Measurements from ENCODE around the gene MCU.

Gene MCU

GRCh38 chr10:72730479-72730878 is 38.5 kb downstream of the MCU start:
- no peak for DNase-seq (ENCODE audit: low read depth)
- no peak overlapping the region for H3K4me3 ChIP-seq (replicated peaks; ENCODE audit: low read depth, low read length)
- no peak for TF ChIP-seq CTCF (IDR thresholded peaks at IDR 0.05; ENCODE audit: low read length, missing control alignments)

- no peak for DNase-seq (ENCODE audit: low read depth)
- no peak for TF ChIP-seq CTCF (IDR thresholded peaks at IDR 0.05; ENCODE audit: low read length, missing control alignments)
Observed at GRCh38 chr10:72731916-72732419, 40.0 kb downstream of the MCU start.

GRCh38 chr10:72732521-72732920 is 40.6 kb downstream of the MCU start:
- no peak overlapping the region for H3K4me3 ChIP-seq (replicated peaks; ENCODE audit: low read depth, low read length)
- TF ChIP-seq CTCF (IDR thresholded peaks at IDR 0.05; ENCODE audit: low read length, missing control alignments), result no peak
- no peak for DNase-seq (ENCODE audit: low read depth)

More at GRCh38 chr10:72731916-72732419, 40.0 kb downstream of the MCU start:
- no peak overlapping the region for H3K4me3 ChIP-seq (replicated peaks; ENCODE audit: low read depth, low read length)

GRCh38 chr10:72733989-72734388 is 42.0 kb downstream of the MCU start:
- no peak overlapping the region for H3K4me3 ChIP-seq (replicated peaks; ENCODE audit: low read depth, low read length)
- no peak for TF ChIP-seq CTCF (IDR thresholded peaks at IDR 0.05; ENCODE audit: low read length, missing control alignments)
- no peak for DNase-seq (ENCODE audit: low read depth)

GRCh38 chr10:72735288-72735936 is 43.5 kb downstream of the MCU start:
- no peak for DNase-seq (ENCODE audit: low read depth)
- H3K4me3 ChIP-seq (replicated peaks; ENCODE audit: low read depth, low read length), result no peak overlapping the region
- no peak for TF ChIP-seq CTCF (IDR thresholded peaks at IDR 0.05; ENCODE audit: low read length, missing control alignments)

GRCh38 chr10:72736176-72736827 is 44.4 kb downstream of the MCU start:
- peak; percentile 91 for DNase-seq (ENCODE audit: low read depth)

More at GRCh38 chr10:72736176-72736827, 44.4 kb downstream of the MCU start:
- no peak for TF ChIP-seq CTCF (IDR thresholded peaks at IDR 0.05; ENCODE audit: low read length, missing control alignments)
- H3K4me3 ChIP-seq (replicated peaks; ENCODE audit: low read depth, low read length), result no peak overlapping the region

Measured in fibroblast of pulmonary artery (primary cell).